GM18867 (cell line): Measurements from ENCODE around the gene NEURL2.
"Not testable (repeated sequence)": the region's sequence is repeated elsewhere in the genome, so short reads cannot be mapped to it uniquely, and the experiment has no call there.

ENCODE experiments used
- ATAC-seq: cut with Tn5 transposase; IDR thresholded peaks from one replicate; pipeline ENCODE4 v1.9.1; 2021; ENCODE audit warnings: mild to moderate bottlenecking, moderate library complexity; ENCODE audit not compliant: unreplicated experiment

NEURL2 gene

GRCh38 chr20:45890985-45891983, at the start of gene NEURL2, which contains the start of gene CTSA:
Gene NEURL2 (minus strand): TSS chr20:45891208. CDS start chr20:45890991, 217 bp downstream.
Gene CTSA (plus strand): TSS chr20:45891335. CDS start chr20:45891569, 234 bp downstream.
- peak; percentile 78 for ATAC-seq

DNA sequence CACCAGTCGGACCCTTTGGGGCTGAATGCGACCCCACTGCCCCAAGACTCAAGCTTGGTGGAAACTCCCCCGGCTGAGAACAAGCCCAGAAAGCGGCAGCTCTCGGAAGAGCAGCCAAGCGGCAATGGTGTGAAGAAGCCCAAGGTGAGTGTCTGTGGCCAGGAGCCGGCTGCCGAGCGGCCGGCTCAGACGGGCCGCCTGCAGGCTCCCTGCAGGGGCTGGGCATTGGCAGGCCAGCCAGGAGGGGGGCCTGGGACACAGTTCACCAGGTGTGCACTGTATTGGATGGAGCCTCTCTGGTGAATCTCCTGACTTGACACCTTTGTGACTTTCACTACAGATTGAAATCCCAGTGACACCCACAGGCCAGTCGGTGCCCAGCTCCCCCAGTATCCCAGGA, 49.5 kb upstream of the NEURL2 start:
- ATAC-seq = no peak

DNA sequence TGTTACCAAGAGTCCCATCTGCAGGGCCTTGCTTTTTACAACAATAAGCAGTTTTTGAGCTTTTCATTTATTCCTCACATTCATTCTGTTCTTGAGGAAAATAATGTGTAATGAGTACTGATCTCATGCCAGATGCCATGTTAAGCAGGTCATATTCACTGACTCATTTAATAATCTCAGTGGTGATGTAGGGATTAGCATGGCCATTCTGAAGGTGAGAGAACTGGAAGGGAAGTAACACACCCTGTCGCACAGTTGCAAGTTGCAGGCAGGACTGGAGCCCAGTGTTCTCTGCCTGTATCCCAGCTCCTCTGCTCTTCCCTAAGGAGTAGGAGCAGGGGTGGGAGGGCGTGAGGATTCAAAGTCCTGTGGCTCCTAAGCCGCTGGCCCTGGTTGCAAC, 49.0 kb upstream of the NEURL2 start:
- no peak for ATAC-seq

DNA sequence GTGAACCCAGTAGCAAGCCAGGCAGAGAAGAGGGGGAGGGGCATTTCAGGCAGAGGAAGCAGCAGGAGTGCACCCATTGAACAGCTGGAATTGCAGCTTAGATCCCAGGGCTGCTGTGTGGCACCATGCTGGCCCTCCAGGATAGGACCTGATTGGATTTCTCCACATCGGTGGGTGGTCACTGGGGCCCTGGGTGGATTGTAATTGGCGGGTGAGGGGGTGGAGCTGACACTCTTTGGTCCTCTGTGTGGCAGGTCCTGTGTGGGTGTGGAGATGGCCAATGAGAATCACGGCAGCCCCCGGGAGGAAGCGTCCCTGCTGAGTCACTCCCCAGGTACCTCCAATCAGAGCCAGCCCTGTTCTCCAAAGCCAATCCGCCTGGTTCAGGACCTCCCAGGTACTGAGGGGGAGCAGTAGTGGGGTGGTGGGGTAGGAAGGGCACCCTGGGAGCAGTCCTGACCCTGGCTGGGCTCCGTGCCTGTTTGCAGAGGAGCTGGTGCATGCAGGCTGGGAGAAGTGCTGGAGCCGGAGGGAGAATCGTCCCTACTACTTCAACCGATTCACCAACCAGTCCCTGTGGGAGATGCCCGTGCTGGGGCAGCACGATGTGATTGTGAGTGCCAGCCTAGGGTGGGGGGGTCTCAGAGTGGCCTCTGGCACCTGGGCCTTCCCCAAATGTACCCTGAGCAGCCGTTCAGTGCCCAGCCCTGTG, 47.9 kb upstream of the NEURL2 start:
- ATAC-seq = no peak

GRCh38 chr20:45937765-45938164, 46.8 kb upstream of the NEURL2 start:
- no peak for ATAC-seq

GRCh38 chr20:45935416-45936046, 44.5 kb upstream of the NEURL2 start:
- peak; percentile 17 for ATAC-seq

DNA sequence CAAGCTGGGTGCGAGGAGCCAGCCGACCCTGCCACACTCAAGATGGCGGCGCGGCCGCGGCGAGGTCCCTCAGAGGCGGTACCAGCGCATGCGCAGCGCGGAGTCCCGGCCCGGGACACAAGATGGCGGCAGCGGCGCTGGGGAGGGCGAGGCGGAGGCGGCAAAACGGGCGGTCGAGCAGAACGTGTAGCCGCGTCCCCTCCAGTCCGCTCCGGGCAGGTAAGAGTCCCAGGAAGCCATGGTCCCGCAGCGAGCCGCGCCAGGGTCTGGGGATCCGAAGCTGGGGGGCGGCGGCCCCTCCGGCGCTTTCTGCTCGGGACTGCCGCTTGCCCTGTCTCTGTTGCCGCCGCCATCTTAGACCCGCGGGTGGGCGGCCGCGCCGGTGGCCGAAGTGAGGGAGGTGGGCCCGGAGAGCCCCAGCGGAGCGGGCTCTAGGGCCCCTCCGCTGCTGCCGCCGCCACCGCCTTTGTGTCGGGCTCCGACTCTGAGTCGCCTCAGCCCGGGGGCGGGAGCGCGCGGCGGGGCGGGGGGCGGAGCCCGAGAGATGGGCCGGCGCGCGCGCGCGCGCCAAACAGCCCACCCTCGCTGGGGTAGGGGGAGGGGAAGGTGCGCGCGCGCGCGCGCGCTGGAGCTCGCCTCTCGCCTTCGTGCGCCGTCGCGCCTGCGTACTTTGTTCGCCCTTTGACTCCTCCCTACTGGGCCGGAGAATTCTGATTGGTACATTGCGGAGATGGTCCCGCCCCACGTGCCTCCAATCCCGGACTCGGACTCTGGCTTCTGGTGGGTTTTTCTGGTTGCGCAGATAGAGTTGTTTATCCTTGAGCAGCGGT, 43.8 kb upstream of the NEURL2 start, which contains the start of gene PCIF1:
PCIF1 (plus strand) TSS at position 98 of the 830 bp plus-strand sequence. CDS start 4,317 bp downstream, outside the sequence.
- ATAC-seq = peak; percentile 84

- ATAC-seq = peak; percentile 15
Observed at GRCh38 chr20:45934046-45934585, 43.1 kb upstream of the NEURL2 start.

- no peak for ATAC-seq
Observed at GRCh38 chr20:45933266-45934045, 42.4 kb upstream of the NEURL2 start.

- ATAC-seq = not testable (repeated sequence)
Observed at GRCh38 chr20:45931680-45932079, 40.7 kb upstream of the NEURL2 start.

- no peak for ATAC-seq
Observed at GRCh38 chr20:45927071-45927878, 36.3 kb upstream of the NEURL2 start.

GRCh38 chr20:45926731-45927070, 35.7 kb upstream of the NEURL2 start:
- ATAC-seq = no peak

- no peak for ATAC-seq
Observed at GRCh38 chr20:45925821-45926506, 35.0 kb upstream of the NEURL2 start.

- no peak for ATAC-seq
Observed at GRCh38 chr20:45924391-45925261, 33.6 kb upstream of the NEURL2 start.

- no peak for ATAC-seq
Observed at GRCh38 chr20:45921337-45922189, 30.6 kb upstream of the NEURL2 start.
